GM19351 (cell line): ENCODE data around the gene PILRA.
"Not testable (repeated sequence)": the region's sequence is repeated elsewhere in the genome, so short reads cannot be mapped to it uniquely, and the experiment has no call there.

Experiments used
- ATAC-seq: cut with Tn5 transposase; IDR thresholded peaks from one replicate; pipeline ENCODE4 v1.9.1; 2021; ENCODE audit warnings: mild to moderate bottlenecking, moderate library complexity; ENCODE audit not compliant: unreplicated experiment

Gene PILRA

DNA sequence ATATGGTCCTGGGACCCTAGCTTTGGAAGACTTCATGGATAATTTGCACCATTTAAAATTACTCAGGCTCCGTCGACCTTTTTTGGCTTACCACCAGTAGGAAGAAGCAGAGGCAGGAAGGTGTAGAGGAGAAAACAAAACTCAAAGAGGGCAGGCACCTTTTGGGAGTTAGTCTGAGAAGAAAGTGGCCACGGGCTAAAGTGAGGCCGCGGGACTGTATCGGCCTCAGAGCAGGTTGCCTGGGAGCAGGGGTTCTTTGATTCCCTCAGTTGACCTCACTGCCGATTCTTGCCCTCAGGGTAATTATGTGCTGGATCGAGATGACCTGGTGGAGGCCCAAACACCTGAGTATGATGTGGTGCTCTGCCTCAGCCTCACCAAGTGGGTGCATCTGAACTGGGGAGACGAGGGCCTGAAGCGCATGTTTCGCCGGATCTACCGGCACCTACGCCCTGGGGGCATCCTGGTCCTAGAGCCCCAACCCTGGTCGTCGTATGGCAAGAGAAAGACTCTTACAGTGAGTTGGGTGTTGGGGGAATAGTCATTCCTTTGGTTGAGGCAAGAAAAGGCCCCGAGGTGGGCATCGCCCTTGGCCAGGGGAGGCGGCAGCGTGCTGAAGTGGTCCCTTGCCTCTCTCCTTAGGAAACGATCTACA is 59.5 kb downstream of the PILRA start:
- ATAC-seq: no peak

DNA sequence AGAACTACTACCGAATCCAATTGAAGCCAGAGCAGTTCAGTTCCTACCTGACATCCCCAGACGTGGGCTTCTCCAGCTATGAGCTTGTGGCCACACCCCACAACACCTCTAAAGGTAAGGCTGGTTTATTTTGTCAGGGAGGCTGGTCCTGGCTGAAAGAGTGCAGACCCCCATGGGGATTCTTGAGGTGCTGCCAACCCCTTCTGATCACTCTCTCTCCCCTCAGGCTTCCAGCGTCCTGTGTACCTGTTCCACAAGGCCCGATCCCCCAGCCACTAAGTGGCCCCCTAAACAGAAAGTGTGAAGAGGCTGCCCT is 59.9 kb downstream of the PILRA start:
- ATAC-seq: no peak

- ATAC-seq: no peak
These were observed 60.5 kb downstream of the PILRA start for GRCh38 chr7:100433592-100434296.

GRCh38 chr7:100434297-100435144 is 61.2 kb downstream of the PILRA start:
- ATAC-seq: no peak

- ATAC-seq: peak; percentile 25
These were observed 62.4 kb downstream of the PILRA start for GRCh38 chr7:100435401-100436304.

DNA sequence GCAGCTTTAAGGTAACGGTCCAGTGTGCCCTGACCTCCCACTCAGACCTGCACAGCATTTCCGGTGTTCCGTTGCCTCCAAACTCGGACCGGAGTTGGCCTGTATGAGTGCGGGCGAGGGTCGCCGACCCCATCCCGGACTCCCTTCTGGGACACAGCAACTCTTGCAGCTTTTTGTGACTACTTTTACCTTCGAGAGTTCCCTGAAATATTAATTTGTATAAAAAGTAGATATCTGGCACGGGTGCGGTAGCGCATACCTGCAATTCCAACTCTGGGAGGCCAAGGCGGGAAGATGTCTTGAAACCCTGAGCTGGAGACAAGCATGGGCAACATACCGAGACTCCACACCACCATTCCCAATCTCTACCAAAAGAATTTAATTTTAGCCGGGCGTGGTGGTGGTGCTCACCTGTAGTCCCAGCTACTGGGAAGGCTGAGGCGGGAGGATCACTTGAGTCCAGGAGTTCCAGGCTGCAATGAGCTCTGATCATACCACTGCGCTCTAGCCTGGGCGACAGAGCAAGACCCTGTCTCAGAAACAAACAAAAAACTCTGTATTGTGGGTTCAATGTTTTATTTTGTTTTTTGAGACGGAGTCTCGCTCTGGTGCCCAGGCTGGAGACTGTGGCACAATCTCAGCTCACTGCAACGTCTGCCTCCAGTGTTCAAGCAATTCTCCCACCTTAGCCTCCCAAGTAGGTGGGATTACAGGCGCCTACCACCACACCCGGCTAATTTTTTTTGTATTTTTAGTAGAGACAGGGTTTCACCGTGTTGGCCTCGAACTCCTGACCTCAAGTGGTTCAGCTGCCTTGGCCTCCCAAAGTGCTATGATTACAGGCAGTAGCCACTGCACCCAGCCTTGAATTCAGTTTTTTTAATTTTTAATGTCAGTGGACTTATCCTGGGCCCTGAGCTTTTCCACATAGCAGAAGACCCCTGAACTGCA is 64.1 kb downstream of the PILRA start:
- no peak for ATAC-seq

DNA sequence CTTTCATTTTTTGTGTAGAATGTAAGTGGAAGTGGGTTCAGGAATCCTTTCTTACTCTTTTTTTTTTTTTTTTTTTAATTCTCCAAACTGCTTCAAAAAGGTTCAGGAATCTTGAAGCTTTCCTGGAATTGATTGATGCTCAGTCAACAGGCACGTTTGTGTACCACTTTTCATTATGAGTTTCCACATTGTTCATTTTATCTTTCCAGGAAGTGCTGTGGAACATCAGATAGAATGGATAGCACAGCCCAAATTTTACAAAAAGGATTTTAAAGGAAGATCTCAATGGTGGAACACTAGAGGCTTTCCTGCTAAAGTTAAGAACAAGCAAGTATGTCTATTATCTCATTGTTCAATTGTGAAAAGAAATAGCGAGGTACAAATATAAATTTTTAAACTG is 64.9 kb downstream of the PILRA start:
- ATAC-seq: no peak

- not testable (repeated sequence) for ATAC-seq
These were observed 65.4 kb downstream of the PILRA start for GRCh38 chr7:100438731-100439130.

- not testable (repeated sequence) for ATAC-seq
These were observed 66.0 kb downstream of the PILRA start for GRCh38 chr7:100439244-100439643.

- ATAC-seq: no peak
These were observed 68.6 kb downstream of the PILRA start for GRCh38 chr7:100441641-100442535.

GRCh38 chr7:100443096-100443840 is 70.0 kb downstream of the PILRA start:
- ATAC-seq: no peak

- no peak for ATAC-seq
These were observed 71.3 kb downstream of the PILRA start for GRCh38 chr7:100444311-100445278.

DNA sequence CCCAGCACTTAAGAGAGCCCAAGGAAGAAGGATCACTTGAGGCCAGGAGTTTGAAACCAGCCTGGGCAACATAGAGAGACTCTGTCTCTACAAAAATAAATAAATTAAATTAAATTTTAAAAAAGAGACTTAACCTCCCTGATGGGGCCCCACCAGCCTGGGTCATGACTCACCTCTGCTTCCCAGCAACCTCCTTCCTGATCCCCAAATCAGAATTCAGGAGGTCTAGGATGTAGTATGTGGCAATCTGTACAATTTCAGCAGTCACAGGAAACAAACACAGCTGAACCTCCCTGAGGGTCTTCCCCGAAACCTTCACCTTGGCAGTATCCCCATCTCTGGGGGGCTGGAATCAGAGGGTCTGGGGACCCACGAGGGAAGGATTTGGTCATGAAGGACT is 72.8 kb downstream of the PILRA start:
- ATAC-seq: no peak

- not testable (repeated sequence) for ATAC-seq
These were observed 74.1 kb downstream of the PILRA start for GRCh38 chr7:100447363-100447762.

DNA sequence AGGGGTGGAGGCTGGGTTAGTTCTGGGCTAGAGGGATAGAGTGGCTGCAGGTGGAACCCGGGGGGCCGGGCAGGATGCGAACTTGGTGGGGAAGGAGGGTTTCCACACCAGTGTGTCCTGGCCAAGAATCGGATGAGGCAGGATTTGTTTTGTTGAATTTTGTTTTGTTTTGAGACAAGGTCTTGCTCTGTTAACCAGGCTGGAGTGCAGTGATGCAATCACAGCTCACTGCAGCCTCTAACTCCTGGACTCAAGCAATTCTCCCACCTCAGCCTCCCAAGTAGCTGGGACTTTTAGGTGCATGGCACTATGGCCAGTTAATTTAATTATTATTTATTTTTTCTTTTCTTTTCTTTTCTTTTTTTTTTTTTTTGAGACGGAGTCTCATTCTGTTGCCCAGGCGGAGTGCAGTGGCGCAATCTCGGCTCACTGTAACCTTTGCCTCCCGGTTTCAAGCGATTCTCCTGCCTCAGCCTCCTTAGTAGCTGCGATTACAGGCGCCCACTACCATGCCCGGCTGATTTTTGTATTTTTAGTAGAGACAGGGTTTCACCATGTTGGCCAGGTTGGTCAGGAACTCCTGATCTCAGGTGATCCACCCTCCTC is 76.0 kb downstream of the PILRA start:
- ATAC-seq: no peak
